Effector memory CD8-positive, alpha-beta T cell (primary cell): ENCODE measurements around the gene BACE2.

ENCODE experiments used
- ATAC-seq: fragments of 150-1000 bp; cut with Tn5 transposase; replicated peaks from 2 replicates; pipeline ENCODE4 v1.10.0; 2021; ENCODE audit warnings: mild to moderate bottlenecking, moderate library complexity
- DNase-seq, 3 experiments: peaks; one replicate each; pipeline ENCODE4 v3.0.0; 2021
- H3K27ac Mint-ChIP-seq, 2 donors: one replicate each; pipeline ENCODE4 v1.8.0; 2022; ENCODE audit warnings: mild to moderate bottlenecking in 2 of 2, mixed read lengths in 2 of 2, moderate library complexity in 2 of 2
- H3K27me3 Mint-ChIP-seq, 2 donors: one replicate each; pipeline ENCODE4 v1.8.0; 2022; ENCODE audit warnings: mixed read lengths in 2 of 2
- H3K36me3 Mint-ChIP-seq: one replicate; pipeline ENCODE4 v1.8.0; 2022; ENCODE audit warnings: mild to moderate bottlenecking, moderate library complexity, mixed read lengths; ENCODE audit not compliant: insufficient read depth
- H3K4me1 Mint-ChIP-seq, 2 donors: one replicate each; pipeline ENCODE4 v1.8.0; 2022; ENCODE audit warnings: low read depth in 2 of 2, mixed read lengths in 2 of 2
- H3K4me3 Mint-ChIP-seq, 2 donors: one replicate each; pipeline ENCODE4 v1.8.0; 2022; ENCODE audit warnings: mild to moderate bottlenecking in 2 of 2, mixed read lengths in 2 of 2, moderate library complexity in 2 of 2
- H3K9me3 Mint-ChIP-seq, 2 donors: one replicate each; pipeline ENCODE4 v1.8.0; 2022; ENCODE audit warnings: mixed read lengths in 2 of 2

BACE2 gene

GRCh38 chr21:41326414-41327080, 158.6 kb downstream of the BACE2 start:
- H3K4me1 Mint-ChIP-seq = no peaks in the 10 kb centered on the region
- H3K4me3 Mint-ChIP-seq = no peak overlapping the region
- ATAC-seq = no peak
- no peak overlapping the region for H3K27ac Mint-ChIP-seq
- H3K27me3 Mint-ChIP-seq = peaks cover 6 to 23% of the 10 kb centered on the region in 2 donors
- DNase-seq = no peak
- H3K36me3 Mint-ChIP-seq = no peaks in the 10 kb centered on the region
- no peaks in the 10 kb centered on the region for H3K9me3 Mint-ChIP-seq

- ATAC-seq = no peak
- Mint-ChIP-seq H3K36me3 (no peaks in the 10 kb centered on the region), H3K4me3 (no peak overlapping the region), H3K27me3 (peaks cover 3 to 11% of the 10 kb centered on the region in 2 donors), H3K27ac (no peak overlapping the region), H3K4me1 (no peaks in the 10 kb centered on the region), H3K9me3 (no peaks in the 10 kb centered on the region)
- DNase-seq = no peak
These were observed 159.8 kb downstream of the BACE2 start for GRCh38 chr21:41327753-41328152.

GRCh38 chr21:41328660-41329607, 161.0 kb downstream of the BACE2 start:
- Mint-ChIP-seq H3K9me3 (peaks cover 0 to 4% of the 10 kb centered on the region in 2 donors), H3K36me3 (peaks cover 3% of the 10 kb centered on the region), H3K27ac (no peak overlapping the region), H3K4me3 (peak overlapping the region in 1 of 2 donors; percentile 30), H3K4me1 (no peaks in the 10 kb centered on the region), H3K27me3 (peaks cover 5 to 10% of the 10 kb centered on the region in 2 donors)
- DNase-seq = no peak
- no peak for ATAC-seq
